ENCODE measurements around the gene MTMR3. TPM values are rescaled to one million over a fixed set of nuclear protein-coding genes. Genes with fewer than 3 reads are reported as not detected.

Gene MTMR3
- total RNA-seq, 1 experiment from 2014 or later = 26.8 TPM

- Histone ChIP-seq H3K9me3 (ENCODE audit: control insufficient read depth, insufficient read depth, low read depth, low read length) (no peaks in the 10 kb centered on the region), H3K4me3 (ENCODE audit: low read depth in 2 of 2, low read length in 2 of 2) (no peak overlapping the region), H3K4me1 (ENCODE audit: control insufficient read depth, insufficient read depth, low read length) (no peaks in the 10 kb centered on the region), H3K36me3 (ENCODE audit: control insufficient read depth, insufficient read depth, low read length) (peaks cover 3% of the 10 kb centered on the region; the same call in 1 of the 2 replicates), H3K27me3 (ENCODE audit: control insufficient read depth, insufficient read depth, low read length) (no peaks in the 10 kb centered on the region), H3K27ac (ENCODE audit: low read length) (no peak overlapping the region)
- in situ Hi-C loops (cut with HindIII; ENCODE audit: low pct_unique_long_range_greater_than_20kb, low sequenced_read_pairs) = no loop called here
- intact Hi-C loops (cut with micrococcal nuclease; ENCODE audit: unreplicated experiment) = no loop called here
- TF ChIP-seq TCF7L2 (IDR thresholded peaks at IDR 0.05; ENCODE audit: low read depth, low read length) (no peak), SIN3A (IDR thresholded peaks at IDR 0.05; ENCODE audit: borderline replicate concordance, insufficient read depth, low read depth, low read length) (no peak), POLR2AphosphoS5 (IDR thresholded peaks at IDR 0.05; ENCODE audit: low read depth, low read length) (no peak)
- TF ChIP-seq, protein P1, sequence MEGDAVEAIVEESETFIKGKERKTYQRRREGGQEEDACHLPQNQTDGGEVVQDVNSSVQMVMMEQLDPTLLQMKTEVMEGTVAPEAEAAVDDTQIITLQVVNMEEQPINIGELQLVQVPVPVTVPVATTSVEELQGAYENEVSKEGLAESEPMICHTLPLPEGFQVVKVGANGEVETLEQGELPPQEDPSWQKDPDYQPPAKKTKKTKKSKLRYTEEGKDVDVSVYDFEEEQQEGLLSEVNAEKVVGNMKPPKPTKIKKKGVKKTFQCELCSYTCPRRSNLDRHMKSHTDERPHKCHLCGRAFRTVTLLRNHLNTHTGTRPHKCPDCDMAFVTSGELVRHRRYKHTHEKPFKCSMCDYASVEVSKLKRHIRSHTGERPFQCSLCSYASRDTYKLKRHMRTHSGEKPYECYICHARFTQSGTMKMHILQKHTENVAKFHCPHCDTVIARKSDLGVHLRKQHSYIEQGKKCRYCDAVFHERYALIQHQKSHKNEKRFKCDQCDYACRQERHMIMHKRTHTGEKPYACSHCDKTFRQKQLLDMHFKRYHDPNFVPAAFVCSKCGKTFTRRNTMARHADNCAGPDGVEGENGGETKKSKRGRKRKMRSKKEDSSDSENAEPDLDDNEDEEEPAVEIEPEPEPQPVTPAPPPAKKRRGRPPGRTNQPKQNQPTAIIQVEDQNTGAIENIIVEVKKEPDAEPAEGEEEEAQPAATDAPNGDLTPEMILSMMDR (IDR thresholded peaks at IDR 0.05) = no peak
- POLR2A ChIA-PET = interaction anchor here (0.6 kb wide), 1 partner anchor 73 kb away, joined by 3 read pairs; no protein-coding TSS in a partner anchor
- no TSS peak for BruUV-seq (replicated peaks)
- ATAC-seq (no peak), DNase-seq (ENCODE audit: low read depth, low spot score) (no peak)
- CTCF ChIA-PET = no interaction called here
Measured at GRCh38 chr22:30021338-30021737, 138.4 kb downstream of the MTMR3 start.

- TF ChIP-seq TCF7L2 (IDR thresholded peaks at IDR 0.05; ENCODE audit: low read depth, low read length) = no peak
- TF ChIP-seq, protein P2, sequence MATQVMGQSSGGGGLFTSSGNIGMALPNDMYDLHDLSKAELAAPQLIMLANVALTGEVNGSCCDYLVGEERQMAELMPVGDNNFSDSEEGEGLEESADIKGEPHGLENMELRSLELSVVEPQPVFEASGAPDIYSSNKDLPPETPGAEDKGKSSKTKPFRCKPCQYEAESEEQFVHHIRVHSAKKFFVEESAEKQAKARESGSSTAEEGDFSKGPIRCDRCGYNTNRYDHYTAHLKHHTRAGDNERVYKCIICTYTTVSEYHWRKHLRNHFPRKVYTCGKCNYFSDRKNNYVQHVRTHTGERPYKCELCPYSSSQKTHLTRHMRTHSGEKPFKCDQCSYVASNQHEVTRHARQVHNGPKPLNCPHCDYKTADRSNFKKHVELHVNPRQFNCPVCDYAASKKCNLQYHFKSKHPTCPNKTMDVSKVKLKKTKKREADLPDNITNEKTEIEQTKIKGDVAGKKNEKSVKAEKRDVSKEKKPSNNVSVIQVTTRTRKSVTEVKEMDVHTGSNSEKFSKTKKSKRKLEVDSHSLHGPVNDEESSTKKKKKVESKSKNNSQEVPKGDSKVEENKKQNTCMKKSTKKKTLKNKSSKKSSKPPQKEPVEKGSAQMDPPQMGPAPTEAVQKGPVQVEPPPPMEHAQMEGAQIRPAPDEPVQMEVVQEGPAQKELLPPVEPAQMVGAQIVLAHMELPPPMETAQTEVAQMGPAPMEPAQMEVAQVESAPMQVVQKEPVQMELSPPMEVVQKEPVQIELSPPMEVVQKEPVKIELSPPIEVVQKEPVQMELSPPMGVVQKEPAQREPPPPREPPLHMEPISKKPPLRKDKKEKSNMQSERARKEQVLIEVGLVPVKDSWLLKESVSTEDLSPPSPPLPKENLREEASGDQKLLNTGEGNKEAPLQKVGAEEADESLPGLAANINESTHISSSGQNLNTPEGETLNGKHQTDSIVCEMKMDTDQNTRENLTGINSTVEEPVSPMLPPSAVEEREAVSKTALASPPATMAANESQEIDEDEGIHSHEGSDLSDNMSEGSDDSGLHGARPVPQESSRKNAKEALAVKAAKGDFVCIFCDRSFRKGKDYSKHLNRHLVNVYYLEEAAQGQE (IDR thresholded peaks at IDR 0.05; ENCODE audit: insufficient read depth in 1 of 2, low read depth in 2 of 2, low read length in 1 of 2) = no peak
- TF ChIP-seq POLR2AphosphoS5 (IDR thresholded peaks at IDR 0.05; ENCODE audit: low read depth, low read length) = no peak
- TF ChIP-seq, protein P1 (IDR thresholded peaks at IDR 0.05) = no peak
- TF ChIP-seq SIN3A (IDR thresholded peaks at IDR 0.05; ENCODE audit: borderline replicate concordance, insufficient read depth, low read depth, low read length) = no peak
- ATAC-seq (no peak), DNase-seq (ENCODE audit: low read depth, low spot score) (no peak)
- Histone ChIP-seq H3K27me3 (ENCODE audit: control insufficient read depth, insufficient read depth, low read length) (no peaks in the 10 kb centered on the region), H3K27ac (ENCODE audit: low read length) (no peak overlapping the region), H3K4me1 (ENCODE audit: control insufficient read depth, insufficient read depth, low read length) (no peaks in the 10 kb centered on the region), H3K4me3 (ENCODE audit: low read depth in 2 of 2, low read length in 2 of 2) (no peak overlapping the region), H3K9me3 (ENCODE audit: control insufficient read depth, insufficient read depth, low read depth, low read length) (no peaks in the 10 kb centered on the region), H3K36me3 (ENCODE audit: control insufficient read depth, insufficient read depth, low read length) (peaks cover 3% of the 10 kb centered on the region; the same call in 1 of the 2 replicates)
- in situ Hi-C loops (cut with HindIII; ENCODE audit: low pct_unique_long_range_greater_than_20kb, low sequenced_read_pairs) = no loop called here
- no TSS peak for BruUV-seq (replicated peaks)
- intact Hi-C loops (cut with micrococcal nuclease; ENCODE audit: unreplicated experiment) = no loop called here
- CTCF ChIA-PET = no interaction called here
- POLR2A ChIA-PET = no interaction called here
Measured at GRCh38 chr22:30021881-30022619, 139.1 kb downstream of the MTMR3 start.

Measured in Panc1 (cell line).